GM13977 (cell line): Measurements from ENCODE around the gene TRMT61A.

Experiments used
- DNase-seq: peaks from one replicate; pipeline ENCODE4 v3.0.0; 2012; ENCODE audit warnings: low spot score
- CTCF ChIP-seq: IDR thresholded peaks from 2 replicates; pipeline ENCODE4 v1.5.1; 2012; ENCODE audit warnings: mild to moderate bottlenecking, control low read depth; ENCODE audit not compliant: insufficient read depth; ENCODE audit errors: extremely low read depth, missing control alignments
- in situ Hi-C: fragments of 300-500 bp; cut with MboI; formaldehyde crosslinking; loops from one replicate; pipeline ENCODE4 v1.12.0; 2022; ENCODE audit warnings: low sequenced_read_pairs, low pct_unique_long_range_greater_than_20kb, mixed read lengths, inconsistent platforms; ENCODE audit not compliant: unreplicated experiment

Gene TRMT61A

GRCh38 chr14:103561381-103562178, 32.6 kb downstream of the TRMT61A start:
- DNase-seq: peak; percentile 77
- no peak for TF ChIP-seq CTCF
- in situ Hi-C loops: no loop called here

- in situ Hi-C loops: no loop called here
These were observed 33.1 kb downstream of the TRMT61A start for GRCh38 chr14:103562179-103562428.

GRCh38 chr14:103562429-103563225, 33.6 kb downstream of the TRMT61A start, which contains the start of the genes BAG5 and COA8:
Gene BAG5, minus strand, starts transcription at chr14:103562657. Its CDS starts 1,493 bp downstream, at chr14:103561164.
Gene COA8, plus strand, starts transcription at chr14:103562960. Its CDS starts 42 bp downstream, at chr14:103563002.
- peak; percentile 98 for DNase-seq
- no peak for TF ChIP-seq CTCF
- in situ Hi-C loops: no loop called here

More at GRCh38 chr14:103562179-103562428, 33.1 kb downstream of the TRMT61A start:
- DNase-seq: no peak
- no peak for TF ChIP-seq CTCF

- in situ Hi-C loops: no loop called here
- no peak for TF ChIP-seq CTCF
These were observed 34.2 kb downstream of the TRMT61A start for GRCh38 chr14:103563226-103563620.

GRCh38 chr14:103563844-103564505, 35.0 kb downstream of the TRMT61A start:
- peak; percentile 38 for DNase-seq
- in situ Hi-C loops: no loop called here
- TF ChIP-seq CTCF: no peak

More at GRCh38 chr14:103563226-103563620, 34.2 kb downstream of the TRMT61A start:
- no peak for DNase-seq

- no peak for DNase-seq
- no peak for TF ChIP-seq CTCF
- in situ Hi-C loops: no loop called here
These were observed 40.0 kb downstream of the TRMT61A start for GRCh38 chr14:103568952-103569351.
